ENCODE measurements around the gene UEVLD.
A peak's percentile ranks its signal among the peaks of the same experiment; 100 is the strongest.

The UEVLD gene

GRCh38 chr11:18580113-18580766 is 8.3 kb downstream of the UEVLD start:
- DNase-seq, result no peak

GRCh38 chr11:18578975-18579598 is 9.4 kb downstream of the UEVLD start:
- DNase-seq, result no peak

- no peak for DNase-seq
These were observed 13.2 kb downstream of the UEVLD start for GRCh38 chr11:18575361-18575760.

GRCh38 chr11:18567081-18567480 is 21.5 kb downstream of the UEVLD start:
- no peak for DNase-seq

GRCh38 chr11:18566406-18566805 is 22.1 kb downstream of the UEVLD start:
- DNase-seq, result no peak

- no peak for DNase-seq
These were observed 24.4 kb downstream of the UEVLD start for GRCh38 chr11:18564149-18564548.

DNA sequence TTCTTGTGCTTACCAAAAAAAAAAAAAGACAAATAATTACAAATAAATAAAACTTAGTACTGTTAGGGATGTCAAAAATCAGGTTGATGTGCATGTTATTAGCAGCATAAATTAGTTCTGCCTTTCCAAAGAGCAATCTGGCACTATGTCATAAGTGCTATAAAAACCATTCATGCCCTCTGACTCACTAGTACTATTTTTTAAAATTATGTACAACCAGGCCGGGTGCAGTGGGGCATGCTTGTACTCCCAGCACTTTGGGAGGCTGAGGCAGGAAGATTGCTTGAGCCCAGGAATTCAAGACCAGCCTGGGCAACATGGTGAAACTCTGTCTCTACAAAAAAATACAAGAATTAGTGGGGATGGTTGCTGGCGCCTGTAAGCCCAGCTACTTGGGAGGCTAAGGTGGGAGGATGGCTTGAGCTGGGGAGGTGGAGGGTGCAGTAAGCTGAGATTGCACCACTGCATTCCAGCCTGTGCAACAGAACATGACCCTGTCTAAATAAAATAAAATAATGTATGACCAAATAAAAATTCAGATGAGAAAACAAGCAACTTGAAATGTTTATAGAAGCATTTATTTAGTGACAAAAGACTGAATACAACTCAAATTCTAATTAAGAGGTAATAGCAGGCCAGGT is 25.3 kb downstream of the UEVLD start:
- DNase-seq, result no peak

GRCh38 chr11:18548001-18548400 is 40.5 kb downstream of the UEVLD start:
- DNase-seq, result no peak

GRCh38 chr11:18540207-18541009 is 48.1 kb downstream of the UEVLD start:
- DNase-seq, result no peak

DNA sequence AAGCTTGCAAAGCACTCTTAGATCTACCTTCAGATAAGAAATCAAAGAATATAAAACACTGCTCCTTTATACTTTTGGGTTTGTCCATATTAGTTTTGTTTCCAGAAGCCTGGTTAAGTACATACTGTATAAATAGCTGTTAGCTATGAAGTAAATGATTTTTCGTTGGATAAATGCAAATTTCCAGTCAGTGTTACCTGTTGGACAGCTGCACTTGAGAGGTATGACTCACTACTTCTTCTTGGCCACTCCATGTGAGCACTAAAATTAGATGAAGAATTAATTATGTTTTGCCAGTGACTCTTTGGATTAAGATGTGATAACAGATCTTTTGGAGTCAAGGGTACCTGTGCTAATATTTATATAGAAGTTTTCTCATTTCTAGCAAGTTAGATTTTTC is 52.3 kb downstream of the UEVLD start:
- DNase-seq, result no peak

DNA sequence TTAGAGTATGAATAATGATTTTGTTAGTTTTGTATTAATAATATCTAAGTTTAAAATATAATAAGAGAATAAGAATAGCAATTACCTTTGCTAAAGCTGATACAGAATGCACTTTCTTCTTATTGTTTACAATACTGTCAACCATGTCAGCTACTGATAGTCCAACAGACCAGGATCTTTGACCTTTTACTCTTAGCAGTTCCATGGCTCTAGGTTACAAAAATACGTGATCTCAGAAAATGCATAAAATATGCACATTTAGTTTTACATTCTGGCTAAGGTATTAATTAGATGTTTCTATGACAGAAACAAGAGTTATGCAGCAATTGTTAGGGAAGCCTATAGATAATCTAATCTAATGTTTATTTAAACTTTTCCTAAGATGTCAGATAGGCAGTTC is 54.3 kb downstream of the UEVLD start:
- no peak for DNase-seq

- no peak for DNase-seq
These were observed 55.2 kb downstream of the UEVLD start for GRCh38 chr11:18533365-18533764.

DNA sequence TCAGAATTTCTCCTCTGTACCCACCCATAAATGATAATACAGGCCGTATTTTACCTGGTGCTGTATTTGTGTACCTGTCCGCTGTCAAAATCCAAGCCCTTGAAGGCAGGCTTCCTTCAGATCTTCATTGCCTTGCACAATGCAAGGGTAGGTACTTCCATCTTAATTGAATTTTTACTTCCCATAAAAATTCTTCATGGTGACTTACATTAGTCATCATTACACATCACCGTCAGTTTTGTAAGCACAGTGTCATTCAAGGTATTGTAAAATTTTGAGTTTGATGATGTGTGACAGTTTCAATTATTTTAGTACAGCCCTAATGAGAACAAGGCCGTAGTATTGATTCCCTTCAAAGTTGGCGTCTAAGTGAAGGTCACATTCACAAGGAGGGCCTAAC is 61.0 kb downstream of the UEVLD start:
- no peak for DNase-seq

DNA sequence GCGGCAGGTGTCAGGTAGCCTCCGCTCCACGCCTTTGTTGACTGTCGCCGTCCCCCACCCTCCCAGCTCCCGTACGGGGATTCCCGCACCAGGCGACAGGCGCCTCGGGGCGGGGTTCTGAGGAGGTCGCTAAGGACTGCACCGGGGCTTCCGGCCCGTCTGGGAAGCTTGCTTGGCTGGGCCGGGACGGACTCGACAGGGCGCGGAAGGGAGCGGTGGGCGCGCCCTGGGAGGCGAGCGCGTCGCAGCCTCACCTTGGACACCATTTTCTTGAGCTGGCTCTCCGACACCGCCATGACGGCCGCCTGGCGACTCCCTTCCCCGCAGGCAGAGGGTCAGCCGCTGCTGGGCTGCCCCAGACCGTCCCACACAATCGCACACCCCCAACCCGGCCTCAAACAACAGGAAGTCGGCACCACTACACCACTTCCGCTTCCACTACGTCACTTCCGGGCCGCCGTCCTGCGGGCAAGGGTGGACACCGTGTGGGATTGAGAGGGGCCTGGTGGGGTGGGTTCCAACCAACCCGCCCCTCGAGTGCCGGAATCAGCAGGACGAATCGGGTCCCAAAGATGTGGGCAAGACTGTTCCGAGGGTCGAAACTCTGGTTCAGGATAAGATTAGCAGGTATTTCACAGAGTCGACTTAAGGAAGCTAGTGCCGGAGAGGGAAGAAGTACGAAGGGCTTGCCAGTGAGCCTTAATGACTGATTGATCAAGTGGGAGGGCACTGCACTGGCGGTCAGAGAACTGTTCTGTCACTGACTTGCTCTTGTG is 61.8 kb downstream of the UEVLD start, which contains the start of gene TSG101:
TSG101 (minus strand) TSS at position 422 of the 776 bp plus-strand sequence; CDS start at position 296, 126 bp downstream.
- DNase-seq, result peak; percentile 90

DNA sequence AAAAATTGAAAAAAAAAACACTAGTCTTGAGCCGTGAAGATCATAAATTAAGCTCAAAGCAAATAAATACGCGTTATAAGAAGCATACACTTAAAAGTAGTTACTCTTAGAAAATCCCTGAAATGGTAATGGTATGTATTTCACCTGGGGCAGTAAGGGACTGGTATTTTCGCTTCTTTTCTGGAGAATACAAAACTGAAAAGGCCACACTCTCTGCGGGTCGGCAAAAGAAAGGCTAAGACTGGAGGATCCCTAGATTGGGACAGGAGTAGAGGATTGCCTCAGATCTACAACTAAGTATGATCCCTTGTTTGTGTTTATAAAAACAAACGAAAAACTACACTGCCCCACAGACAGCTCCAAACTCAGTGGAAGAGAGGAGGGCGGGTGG is 62.4 kb downstream of the UEVLD start:
- DNase-seq, result no peak

DNA sequence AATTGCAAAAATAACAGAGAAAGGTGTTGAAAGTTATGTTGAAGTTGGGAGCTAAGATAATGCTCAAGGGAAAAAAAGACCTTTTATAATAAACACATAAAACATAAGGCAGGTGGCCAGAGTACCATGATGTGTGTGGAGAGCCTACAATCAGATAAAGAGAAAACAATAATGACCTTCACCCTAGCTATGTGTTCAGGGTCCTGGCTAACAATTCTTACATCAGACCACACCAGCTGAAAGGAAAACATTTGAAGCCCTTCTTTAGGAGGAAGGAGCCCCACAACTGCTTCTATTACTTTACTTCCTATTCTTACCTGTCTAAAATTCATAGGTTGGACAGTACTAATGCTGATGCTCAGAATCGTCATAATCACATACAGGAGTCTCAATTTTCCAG is 64.3 kb downstream of the UEVLD start:
- DNase-seq, result no peak

DNA sequence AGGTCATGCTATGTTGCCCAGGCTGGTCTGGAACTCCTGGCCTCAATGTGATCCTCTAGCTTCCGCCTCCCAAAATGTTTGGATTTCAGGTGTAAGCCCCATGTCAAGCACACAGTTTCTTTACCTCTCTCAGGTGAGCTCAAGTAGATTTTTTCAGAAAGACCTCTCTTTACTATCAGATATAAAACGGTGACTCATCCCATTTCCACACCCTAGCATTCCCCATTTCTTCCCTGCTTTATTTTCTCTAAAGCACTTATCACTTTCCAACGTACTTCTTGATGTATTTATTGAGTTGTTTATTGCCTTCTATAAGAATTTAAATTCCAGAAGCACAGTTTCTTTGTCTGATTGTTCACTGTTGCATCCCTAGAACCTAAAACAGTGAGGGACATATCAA is 65.5 kb downstream of the UEVLD start:
- DNase-seq, result no peak

DNA sequence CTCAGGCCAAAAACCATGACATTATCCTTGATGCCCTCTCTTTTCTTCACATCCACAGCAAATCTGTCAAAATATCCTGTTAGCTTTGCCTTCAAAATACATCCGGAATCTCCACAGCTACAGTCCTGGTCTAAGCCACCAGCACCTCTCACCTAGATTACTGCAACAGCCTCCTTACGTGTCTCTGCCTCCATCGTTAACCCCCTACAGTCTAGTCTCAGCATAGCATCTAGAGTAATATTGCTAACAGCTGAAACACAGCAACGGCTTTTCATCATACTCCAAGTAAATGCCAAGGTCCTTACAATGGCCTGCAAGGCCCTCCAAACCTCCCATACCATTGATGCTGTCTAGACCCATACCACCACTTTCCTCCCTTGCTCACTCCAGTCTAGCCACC is 66.1 kb downstream of the UEVLD start:
- DNase-seq, result no peak

DNA sequence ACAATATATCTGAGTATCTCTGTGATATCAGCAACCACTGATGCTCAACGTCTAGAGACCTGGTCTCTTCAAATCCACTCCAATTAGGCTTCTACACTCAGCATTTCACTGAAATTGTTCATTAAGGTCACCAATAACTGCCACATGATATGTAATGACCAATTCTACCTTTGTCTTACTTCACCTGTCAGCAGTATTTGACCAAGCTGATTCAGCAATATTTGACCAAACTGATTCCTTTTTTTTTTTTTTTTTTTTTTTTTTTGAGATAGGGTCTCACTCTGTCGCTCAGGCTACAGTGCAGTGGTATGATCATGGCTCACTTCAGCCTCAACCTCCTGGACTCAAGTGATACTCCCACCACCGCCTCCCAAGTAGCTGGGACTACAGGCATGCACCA is 67.4 kb downstream of the UEVLD start:
- DNase-seq, result no peak

GRCh38 chr11:18502352-18502751 is 86.2 kb downstream of the UEVLD start:
- DNase-seq, result no peak

DNA sequence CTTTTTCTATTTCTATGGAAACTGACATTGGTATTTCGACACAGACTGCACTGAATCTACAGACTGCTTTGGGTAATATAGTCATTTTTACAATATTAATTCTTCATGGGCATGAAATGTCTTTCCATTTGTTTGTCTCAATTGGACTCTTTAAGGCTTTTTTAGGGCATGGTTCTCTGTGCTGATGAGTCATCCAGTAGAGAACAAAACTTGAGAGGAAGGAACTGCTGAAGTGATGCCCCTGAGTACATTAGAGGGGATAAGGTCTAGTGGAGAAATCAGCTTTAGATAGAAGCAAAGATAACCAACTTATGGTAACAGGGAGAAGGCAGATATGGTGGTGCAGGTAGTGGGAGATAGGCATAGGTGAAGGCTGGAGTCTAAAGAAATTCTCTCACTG is 86.9 kb downstream of the UEVLD start:
- DNase-seq, result no peak

GRCh38 chr11:18498039-18498438 is 90.5 kb downstream of the UEVLD start:
- DNase-seq, result no peak

DNA sequence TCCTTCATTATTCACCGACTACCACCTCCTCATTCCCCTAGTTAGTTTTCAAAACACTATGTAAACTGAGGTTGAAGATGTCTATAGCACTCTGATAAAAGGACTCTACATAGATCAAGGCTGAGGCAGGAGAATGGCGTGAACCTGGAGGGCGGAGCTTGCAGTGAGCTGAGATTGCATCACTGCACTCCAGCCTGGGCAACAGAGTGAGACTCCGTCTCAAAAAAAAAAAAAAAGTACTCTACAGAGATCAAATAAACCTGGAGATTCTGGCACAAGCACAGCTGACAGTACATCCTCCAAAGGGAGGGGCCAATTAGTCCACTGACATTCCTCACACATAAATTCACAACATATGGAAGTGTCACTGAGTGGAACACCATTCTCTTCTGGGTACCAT is 92.8 kb downstream of the UEVLD start:
- DNase-seq, result no peak
